ENCODE data around the gene KIF25.

Gene KIF25

GRCh38 chr6:168053086-168053956 is 55.9 kb downstream of the KIF25 start:
- DNase-seq, result no peak

GRCh38 chr6:168053957-168054471 is 56.5 kb downstream of the KIF25 start:
- DNase-seq, result no peak

GRCh38 chr6:168054765-168055560 is 57.5 kb downstream of the KIF25 start:
- DNase-seq, result no peak

- DNase-seq, result no peak
Measured at GRCh38 chr6:168055696-168056489, 58.4 kb downstream of the KIF25 start.

GRCh38 chr6:168056892-168057527 is 59.5 kb downstream of the KIF25 start:
- no peak for DNase-seq

GRCh38 chr6:168057836-168058235 is 60.4 kb downstream of the KIF25 start:
- no peak for DNase-seq

GRCh38 chr6:168058691-168059551 is 61.5 kb downstream of the KIF25 start:
- DNase-seq, result no peak

GRCh38 chr6:168060521-168060931 is 63.1 kb downstream of the KIF25 start:
- peak in 1 of 2 experiments; percentile 2 for DNase-seq

GRCh38 chr6:168061269-168062210 is 64.1 kb downstream of the KIF25 start:
- DNase-seq, result no peak

GRCh38 chr6:168062346-168063289 is 65.1 kb downstream of the KIF25 start:
- no peak for DNase-seq

- no peak for DNase-seq
Measured at GRCh38 chr6:168063431-168063830, 66.0 kb downstream of the KIF25 start.

- no peak for DNase-seq
Measured at GRCh38 chr6:168064226-168064807, 66.8 kb downstream of the KIF25 start.

GRCh38 chr6:168067081-168067759 is 69.7 kb downstream of the KIF25 start:
- DNase-seq, result no peak

GRCh38 chr6:168070804-168071203 is 73.3 kb downstream of the KIF25 start:
- DNase-seq, result no peak

GRCh38 chr6:168071620-168072019 is 74.1 kb downstream of the KIF25 start:
- DNase-seq, result no peak

- DNase-seq, result no peak
Measured at GRCh38 chr6:168072261-168072660, 74.8 kb downstream of the KIF25 start.

GRCh38 chr6:168072730-168073129 is 75.3 kb downstream of the KIF25 start:
- DNase-seq, result no peak
